ENCODE data around the gene ARID1A. TPM values are rescaled to one million over a fixed set of nuclear protein-coding genes. Genes with fewer than 3 reads are reported as not detected.

ARID1A gene
- total and polyA plus RNA-seq, 2 of the 8 experiments (the other 6 are each of a cell fraction or from before 2014, with no cell fraction given), result 52.1 to 103 TPM

- Histone ChIP-seq H3K14ac (ENCODE audit: insufficient read length) (no peak overlapping the region), H3K27me3 (replicated peaks in 1 of 4; ENCODE audit: control insufficient read depth in 3 of 4, extremely low read depth in 1 of 4, insufficient read depth in 3 of 4, low read length in 3 of 4) (no peaks in the 10 kb centered on the region), H3K79me1 (ENCODE audit: low read depth, low read length) (peaks cover 8% of the 10 kb centered on the region), H3K9me3 (ENCODE audit: insufficient read depth in 2 of 2, low read depth in 1 of 2, low read length in 1 of 2) (no peaks in the 10 kb centered on the region), H4K91ac (replicated peaks; ENCODE audit: insufficient read length, low read length) (no peak overlapping the region), H3K56ac (replicated peaks; ENCODE audit: insufficient read length, low read depth, low read length) (no peak overlapping the region), H2BK20ac (ENCODE audit: low read length) (no peak overlapping the region), H2BK15ac (ENCODE audit: low read length) (no peak overlapping the region), H2AK5ac (ENCODE audit: low read depth, low read length) (no peak overlapping the region), H4K20me1 (replicated peaks in 1 of 2; ENCODE audit: control insufficient read depth in 1 of 2, insufficient read depth in 2 of 2, low read length in 2 of 2) (peaks cover 2 to 11% of the 10 kb centered on the region in 2 experiments), H4K5ac (ENCODE audit: insufficient read length, low read depth, low read length) (no peak overlapping the region), H3K23me2 (ENCODE audit: low read depth, low read length) (no peaks in the 10 kb centered on the region; the same call in 1 of the 2 replicates), H2BK12ac (ENCODE audit: low read depth, low read length) (no peak overlapping the region), H3K4me1 (replicated peaks in 1 of 4; ENCODE audit: control insufficient read depth in 3 of 4, insufficient read depth in 4 of 4, low read length in 3 of 4) (peaks cover 0 to 7% (median 1%) of the 10 kb centered on the region in 4 experiments; a peak in 1 of 7 replicates), H3K4ac (replicated peaks; ENCODE audit: insufficient read length, low read depth, low read length) (no peak overlapping the region), H3K9ac (replicated peaks in 1 of 4; ENCODE audit: extremely low read depth in 1 of 4, low read depth in 3 of 4, low read length in 3 of 4) (no peak overlapping the region), H4K8ac (ENCODE audit: extremely low read depth, insufficient read depth, low read length) (no peak overlapping the region), H2AFZ (ENCODE audit: low read length) (no peak overlapping the region), H3K4me2 (ENCODE audit: insufficient read depth in 1 of 2, low read depth in 2 of 2, low read length in 2 of 2) (no peak overlapping the region), H3K4me3 (ENCODE audit: extremely low read depth in 1 of 4, insufficient read depth in 2 of 4, low read depth in 3 of 4, low read length in 4 of 4) (no peak overlapping the region), H2BK120ac (replicated peaks; ENCODE audit: low read depth, low read length) (no peak overlapping the region), H3K18ac (ENCODE audit: extremely low read depth, low read length) (no peak overlapping the region), H3K27ac (ENCODE audit: low read depth, low read length) (no peak overlapping the region), H3K23ac (ENCODE audit: insufficient read length) (no peak overlapping the region), H3K36me3 (ENCODE audit: control insufficient read depth in 2 of 4, insufficient read depth in 4 of 4, low read length in 3 of 4) (peaks cover 17 to 75% (median 31%) of the 10 kb centered on the region in 4 experiments), H2BK5ac (ENCODE audit: low read depth, low read length) (no peak overlapping the region), H3K79me2 (ENCODE audit: control insufficient read depth in 1 of 2, insufficient read depth in 2 of 2, low read length in 2 of 2) (peaks cover 0 to 62% of the 10 kb centered on the region in 2 experiments)
- WGBS, 2 experiments (ENCODE audit: extremely low coverage in 1 of 2, insufficient coverage in 1 of 2, insufficient read length in 1 of 2, insufficient replicate concordance in 2 of 2, low coverage in 1 of 2, low lambda C conversion rate in 2 of 2, missing lambda C conversion rate in 1 of 2), result 93% methylated on average over 3 of the region's 3 CpGs; no CpG with 5 or more reads in 1 of the 2 experiments
- ChIA-PET CTCF (ENCODE audit: partially characterized antibody) (interaction anchor here (1.1 kb wide), 1 partner anchor 202 kb away, joined by 3 read pairs; no protein-coding TSS in a partner anchor), POLR2A (ENCODE audit: partially characterized antibody) (no interaction called here)
- DNase-seq (ENCODE audit: low read depth in 1 of 2, low spot score in 2 of 2) (no peak), FAIRE-seq (no peak)
- no peak for TF ChIP-seq KDM5A (IDR thresholded peaks at IDR 0.05; ENCODE audit: low read length)
- no peak for TF ChIP-seq SIRT6 (IDR thresholded peaks at IDR 0.05; ENCODE audit: low read length)
- no peak for TF ChIP-seq FOSL1 (IDR thresholded peaks at IDR 0.05; ENCODE audit: insufficient read depth, low read depth, low read length)
- TF ChIP-seq RFX5 (IDR thresholded peaks at IDR 0.05; ENCODE audit: borderline replicate concordance, low read depth, low read length), result no peak
- TF ChIP-seq SIN3A (conservative IDR thresholded peaks at IDR 0.05 in 1 of 2, IDR thresholded peaks at IDR 0.05 in 1 of 2; ENCODE audit: low read depth in 1 of 2, low read length in 2 of 2), result no peak
- TF ChIP-seq GTF2F1 (IDR thresholded peaks at IDR 0.05; ENCODE audit: borderline replicate concordance, low read depth, low read length), result no peak
- no peak for TF ChIP-seq MAFK (IDR thresholded peaks at IDR 0.05; ENCODE audit: low read depth, low read length)
Observed at GRCh38 chr1:26740023-26740634, 44.3 kb downstream of the ARID1A start.

Measured in H1 (cell line).